GM18861 (cell line): ENCODE results near the gene JAKMIP1.

Source experiments
- ATAC-seq: cut with Tn5 transposase; IDR thresholded peaks from one replicate; pipeline ENCODE4 v1.9.1; 2021; ENCODE audit not compliant: unreplicated experiment

JAKMIP1 gene

DNA sequence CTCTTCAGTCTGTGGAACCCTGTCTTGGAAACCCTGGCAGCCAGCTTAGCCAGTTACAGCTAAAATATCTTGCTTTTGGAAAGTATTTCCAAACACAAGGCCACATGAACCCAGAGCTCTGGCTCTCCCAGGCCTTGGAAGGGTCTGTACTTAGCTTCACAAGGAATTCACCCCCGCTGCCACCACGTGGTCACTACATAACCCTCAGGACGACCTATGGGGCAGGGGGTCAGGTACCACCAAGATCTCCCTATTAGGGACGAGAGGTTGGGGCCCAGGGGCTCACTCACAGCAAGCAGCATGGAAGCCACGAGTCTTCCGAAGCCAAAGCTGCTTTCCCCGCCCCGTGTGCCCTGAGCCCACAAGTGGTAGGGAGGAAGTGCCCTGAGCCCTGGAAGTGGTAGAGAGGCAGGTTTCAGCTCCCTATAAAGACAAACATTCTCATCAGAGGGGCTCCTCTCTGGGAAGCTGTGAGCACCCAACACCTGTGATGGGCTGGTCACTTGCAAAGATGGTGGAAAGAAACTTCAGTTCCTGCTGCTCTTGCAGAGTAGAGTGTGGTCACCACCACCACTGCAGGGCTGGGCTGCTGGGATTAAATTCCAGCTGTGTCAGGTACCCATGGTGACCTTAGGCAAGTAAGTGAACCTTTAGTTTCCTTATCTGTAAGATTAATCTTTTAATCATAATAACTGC lies 4.7 kb upstream of the JAKMIP1 start:
- ATAC-seq = no peak

DNA sequence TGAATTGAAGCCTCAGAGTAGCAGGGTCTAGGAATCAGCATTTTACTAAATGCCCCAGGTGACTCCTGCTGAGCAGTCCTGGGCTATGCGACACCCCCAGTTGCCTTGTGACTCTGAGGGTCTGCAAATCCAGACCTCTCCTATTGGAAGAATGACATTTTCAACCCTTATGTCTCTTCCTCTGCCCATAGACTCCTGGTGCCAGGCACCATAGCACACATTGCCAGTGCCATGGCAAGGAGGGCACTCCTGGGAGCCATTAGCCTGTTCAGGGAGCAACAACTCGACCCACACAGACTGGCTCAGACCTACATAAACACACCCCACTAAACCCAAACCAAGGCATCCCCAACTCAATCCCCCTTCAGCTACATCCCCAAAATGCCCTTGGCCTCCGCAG lies 3.7 kb upstream of the JAKMIP1 start:
- no peak for ATAC-seq

DNA sequence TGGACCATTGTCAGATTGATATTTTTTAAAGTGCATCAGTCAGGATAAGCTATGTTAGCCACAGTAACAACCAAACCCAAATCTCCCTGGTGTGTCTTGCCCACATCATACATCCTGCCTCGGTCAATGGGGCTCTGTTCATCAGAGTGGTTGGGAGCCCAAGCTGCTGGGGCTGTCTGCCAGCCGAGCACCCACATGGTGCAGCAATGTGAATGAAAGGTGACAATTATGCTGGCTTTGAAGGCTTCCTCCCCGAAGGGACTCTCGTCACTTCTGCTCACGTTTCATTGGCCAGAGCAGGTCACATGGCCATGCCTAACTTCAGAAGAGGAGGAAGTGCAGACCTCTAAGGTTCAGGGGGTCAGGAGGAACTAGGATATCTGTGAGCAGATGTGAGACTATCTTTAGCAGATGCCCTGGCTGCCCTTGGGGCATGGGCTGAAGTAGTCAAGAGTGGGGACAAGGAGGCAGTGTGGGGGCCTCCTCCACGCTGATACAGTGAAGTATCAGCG lies 1.3 kb upstream of the JAKMIP1 start:
- no peak for ATAC-seq

DNA sequence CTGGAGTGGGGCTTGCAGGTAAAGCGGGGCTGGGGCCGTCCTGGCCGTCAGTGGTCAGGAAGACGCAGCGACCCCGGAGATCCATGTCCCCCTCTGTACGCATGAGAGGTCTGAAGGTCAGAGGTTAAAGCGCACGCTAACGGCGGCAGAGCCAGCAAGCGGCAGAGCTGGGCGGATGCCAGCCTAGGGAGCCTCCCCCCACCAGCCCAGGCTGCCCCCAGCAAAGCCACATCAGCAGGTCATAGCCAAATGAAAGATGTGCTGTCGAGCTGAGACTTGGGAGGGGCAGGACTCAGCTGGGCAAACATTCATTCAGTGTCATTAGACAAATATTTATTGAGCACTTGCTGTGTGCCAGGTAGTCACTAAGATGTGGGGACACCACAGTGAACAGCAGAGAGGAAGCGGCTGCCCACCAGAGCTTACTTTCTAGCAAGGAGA lies 593 bp upstream of the JAKMIP1 start:
- no peak for ATAC-seq

DNA sequence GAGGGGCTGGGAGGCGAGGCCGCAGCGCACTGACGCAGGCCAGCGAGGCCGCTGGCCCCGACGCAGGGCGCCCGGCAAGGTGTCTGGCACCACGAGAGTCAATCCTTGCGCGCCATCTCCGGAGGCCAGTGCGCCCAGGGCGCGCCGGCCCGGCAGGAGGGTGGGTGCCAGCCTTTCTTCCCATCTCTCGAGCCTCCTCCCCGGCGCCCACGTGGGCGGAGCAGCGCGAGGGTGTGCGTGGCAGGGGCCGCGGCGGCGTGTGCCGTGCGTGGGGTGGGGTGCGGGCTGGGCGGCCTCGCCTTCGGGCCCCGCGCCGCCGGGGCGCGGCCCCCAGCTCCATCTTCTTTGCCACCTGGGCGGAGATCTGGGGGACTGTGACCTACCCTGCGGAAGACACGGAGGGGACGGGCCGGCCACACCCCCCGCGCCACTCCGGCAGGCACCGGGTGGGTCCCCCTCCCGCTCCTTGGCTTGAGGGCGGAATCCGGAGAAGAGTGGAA lies 877 bp downstream of the JAKMIP1 start:
- no peak for ATAC-seq

DNA sequence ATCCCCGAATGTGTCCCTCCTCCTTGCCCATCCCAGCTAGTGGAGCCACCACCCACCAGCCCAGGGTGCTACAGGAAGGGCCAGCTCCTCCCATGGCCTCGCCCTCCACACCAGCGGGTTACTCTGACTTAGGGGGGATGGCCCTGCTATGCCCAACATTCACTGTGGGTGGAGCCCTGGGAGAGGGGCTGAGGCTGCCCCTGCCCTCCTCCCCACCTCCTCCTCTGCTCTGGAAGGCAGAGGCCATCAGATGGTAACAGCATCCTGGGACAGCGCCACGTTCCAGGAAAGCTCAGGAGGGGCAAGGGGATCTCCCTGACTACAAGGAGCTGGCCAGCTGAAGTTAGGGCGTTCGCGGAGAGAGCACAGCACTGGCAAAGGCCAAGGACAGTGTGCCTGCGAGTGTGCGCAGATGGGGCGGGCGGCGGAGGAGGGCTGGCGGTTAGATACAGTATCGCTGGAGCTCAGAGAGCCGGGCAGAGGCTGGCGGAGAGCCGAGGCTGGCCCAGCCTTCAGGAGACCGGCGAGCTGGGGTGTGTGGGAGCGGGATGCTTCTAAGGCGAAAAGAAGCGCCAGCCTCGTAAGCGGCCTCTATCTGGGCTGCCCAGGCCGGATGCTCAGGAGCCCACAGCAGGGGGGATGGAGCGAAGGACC lies 1.5 kb downstream of the JAKMIP1 start:
- no peak for ATAC-seq

DNA sequence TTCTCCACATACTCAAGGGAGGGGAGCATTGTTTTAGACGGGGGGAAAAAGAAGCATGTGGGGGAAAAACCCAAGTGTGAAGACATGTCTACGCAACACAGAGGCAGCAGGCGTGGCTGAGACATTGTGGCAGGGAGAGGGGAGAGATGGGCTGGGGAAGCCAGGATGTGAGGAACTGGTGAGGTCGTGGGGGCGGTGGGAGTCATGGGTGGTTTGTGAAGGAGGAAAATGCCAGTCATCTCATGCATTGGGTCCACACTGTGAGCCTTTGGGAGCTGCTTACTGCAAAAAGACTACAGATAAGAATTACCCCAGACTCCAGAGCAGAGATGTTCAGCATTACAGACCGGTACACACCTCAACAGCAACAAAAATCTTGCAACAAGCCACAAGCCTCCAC lies 2.1 kb downstream of the JAKMIP1 start:
- ATAC-seq = no peak

DNA sequence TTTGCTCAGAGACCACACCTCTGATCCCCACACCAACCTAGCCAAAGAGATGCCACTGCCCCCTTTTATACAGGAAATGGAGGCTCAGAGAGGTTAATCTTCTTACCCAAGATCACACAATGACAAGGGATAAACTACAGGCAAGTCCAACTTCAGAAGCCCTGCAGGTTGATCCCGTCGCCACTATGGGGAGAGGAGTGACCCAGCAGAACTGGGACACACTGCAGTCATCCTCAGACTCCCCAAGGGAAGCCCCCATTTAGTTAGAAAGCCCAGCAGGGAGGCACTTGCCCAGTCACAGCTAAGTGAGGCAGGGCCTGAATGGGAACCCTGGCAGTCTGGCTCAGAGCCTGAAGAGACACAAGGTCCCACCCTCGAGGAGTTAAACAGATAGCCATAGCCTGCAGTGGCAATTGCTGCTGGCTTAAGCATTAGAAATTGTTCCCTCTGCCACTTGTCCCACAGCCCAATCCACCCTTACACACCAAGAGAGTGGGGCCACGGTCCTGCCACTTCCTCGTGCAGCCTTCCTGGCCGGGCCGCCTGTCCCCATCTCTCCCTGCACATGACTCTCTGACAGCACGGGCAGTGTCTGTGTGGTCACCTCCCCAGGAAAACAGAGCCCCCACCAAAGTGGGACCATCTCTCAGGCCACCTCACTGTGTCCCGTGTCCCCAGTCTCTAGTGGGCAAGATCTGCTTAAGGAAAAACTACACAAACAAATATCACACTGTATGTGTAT lies 2.7 kb downstream of the JAKMIP1 start:
- ATAC-seq = no peak

DNA sequence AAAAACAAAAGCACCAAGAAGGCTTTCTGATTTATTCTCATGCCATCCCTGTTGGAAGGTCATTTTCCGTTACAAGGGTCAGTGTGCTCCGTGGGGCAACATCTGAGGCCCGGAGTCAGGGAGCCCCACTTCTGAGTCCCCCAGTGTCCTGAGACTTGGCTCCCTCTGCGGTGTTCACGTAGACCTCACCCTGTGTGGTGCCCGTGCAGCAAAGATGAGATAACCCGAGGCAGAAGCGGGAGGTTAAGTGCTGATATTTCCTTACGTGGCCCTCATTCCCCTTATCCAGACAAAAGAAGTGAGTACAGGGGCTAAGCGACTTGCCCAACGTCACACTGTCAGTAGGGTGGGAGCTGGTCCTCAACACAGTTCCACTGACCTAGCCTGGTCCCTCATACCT lies 3.5 kb downstream of the JAKMIP1 start:
- no peak for ATAC-seq

DNA sequence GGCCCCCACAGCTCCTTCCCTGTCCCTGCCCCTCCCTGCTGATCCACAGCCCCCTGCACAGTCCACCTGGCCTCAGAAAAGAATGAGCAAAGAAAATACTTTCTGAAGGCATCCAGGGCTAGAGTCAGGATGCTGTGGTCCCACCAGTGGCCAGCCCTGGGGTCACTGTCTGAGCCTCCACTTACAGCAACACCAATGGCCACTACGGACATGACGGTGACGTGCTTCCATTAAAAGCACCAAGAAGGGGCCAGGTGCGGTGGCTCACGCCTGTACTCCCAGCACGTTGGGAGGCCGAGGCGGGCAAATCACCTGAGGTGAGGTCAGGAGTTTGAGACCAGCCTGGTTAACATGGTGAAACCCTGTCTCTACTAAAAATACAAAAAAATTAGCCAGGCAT lies 4.0 kb downstream of the JAKMIP1 start:
- no peak for ATAC-seq

DNA sequence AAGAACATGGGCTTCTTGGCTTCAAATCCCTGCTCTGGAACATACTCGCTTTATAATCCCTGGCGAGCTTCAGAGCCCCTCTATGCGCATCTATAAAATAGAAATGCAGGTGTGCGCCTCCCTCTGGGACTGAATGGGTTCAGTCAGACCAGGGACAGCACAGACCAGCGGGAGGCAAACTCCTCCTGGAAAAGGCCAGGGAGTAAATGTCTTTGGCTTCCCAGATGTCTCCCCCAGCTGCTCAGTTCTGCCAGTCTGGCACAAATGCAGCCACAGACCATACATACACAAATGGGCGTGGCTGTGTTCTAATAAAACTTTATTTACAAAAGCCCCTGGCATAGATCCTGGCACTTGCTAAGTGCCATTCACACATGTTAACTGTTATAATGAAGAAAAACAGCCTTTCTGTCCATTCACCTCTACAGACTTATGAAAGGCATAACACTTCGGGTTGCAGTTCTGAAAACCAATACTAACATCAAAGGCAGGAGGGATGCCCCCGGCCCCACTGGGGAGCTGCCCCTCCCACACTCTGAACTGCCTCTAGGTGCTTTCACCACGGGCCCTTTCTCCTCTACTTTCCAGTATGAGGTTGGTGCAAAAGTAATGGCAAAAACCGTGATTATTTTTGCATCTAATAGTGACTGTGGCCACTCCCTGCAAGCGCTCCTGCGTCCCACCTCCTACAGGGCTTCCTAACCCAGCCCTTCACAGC lies 4.6 kb downstream of the JAKMIP1 start:
- ATAC-seq = no peak

DNA sequence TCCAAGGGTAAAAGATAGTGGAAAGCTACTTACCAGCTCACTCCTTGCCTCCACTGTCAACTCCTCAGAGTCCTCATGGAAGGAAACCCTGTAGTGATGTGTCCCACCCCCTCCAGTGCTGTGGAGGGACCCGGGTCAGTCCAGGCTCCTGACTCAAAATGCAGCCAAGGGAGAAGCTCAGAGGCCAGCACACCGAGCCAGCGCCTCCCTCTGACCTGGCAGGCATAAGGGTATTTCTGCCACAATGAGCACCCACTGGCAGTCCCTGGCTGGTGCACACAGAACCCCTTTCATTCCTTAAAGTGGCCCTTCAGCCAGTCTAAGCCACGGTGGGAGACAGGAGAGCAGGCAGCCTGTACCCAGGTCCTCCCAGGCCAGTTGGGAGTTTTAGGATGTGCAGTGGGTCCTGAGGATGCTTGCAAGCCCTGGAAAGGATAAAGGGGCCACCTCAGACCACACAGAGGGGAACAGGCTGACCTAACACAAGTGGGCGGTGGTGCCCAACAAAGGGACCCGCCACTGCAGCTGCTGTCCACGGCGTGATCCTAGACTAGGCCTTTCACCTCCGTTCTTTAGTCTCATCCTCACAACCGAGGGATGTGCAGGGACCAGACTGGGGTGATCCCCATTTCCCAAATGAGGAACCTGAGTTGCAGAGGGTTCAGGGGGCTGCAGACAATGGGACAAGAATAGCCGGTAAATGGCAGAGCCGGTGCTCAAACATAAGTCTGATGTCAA lies 5.7 kb downstream of the JAKMIP1 start:
- ATAC-seq = no peak

DNA sequence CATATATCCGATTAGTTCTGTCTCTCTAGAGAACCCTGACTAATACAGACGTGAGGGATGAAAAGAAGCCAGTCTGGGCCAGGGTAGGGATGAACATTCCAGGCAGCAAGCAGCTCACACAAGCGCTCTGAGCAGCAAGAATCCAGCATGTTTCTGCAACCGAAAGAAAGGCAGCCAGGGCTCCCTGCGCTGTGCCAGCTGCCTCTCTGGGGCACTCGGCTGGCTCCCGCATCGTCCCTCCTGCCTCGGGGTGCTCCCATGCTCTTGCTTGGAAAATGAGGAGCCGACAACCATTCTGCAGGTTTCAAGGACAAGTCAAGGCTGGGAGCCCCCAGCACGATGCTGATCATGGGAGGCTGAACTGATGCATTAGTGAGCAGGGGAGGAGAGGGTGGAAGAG lies 7.0 kb downstream of the JAKMIP1 start:
- no peak for ATAC-seq

DNA sequence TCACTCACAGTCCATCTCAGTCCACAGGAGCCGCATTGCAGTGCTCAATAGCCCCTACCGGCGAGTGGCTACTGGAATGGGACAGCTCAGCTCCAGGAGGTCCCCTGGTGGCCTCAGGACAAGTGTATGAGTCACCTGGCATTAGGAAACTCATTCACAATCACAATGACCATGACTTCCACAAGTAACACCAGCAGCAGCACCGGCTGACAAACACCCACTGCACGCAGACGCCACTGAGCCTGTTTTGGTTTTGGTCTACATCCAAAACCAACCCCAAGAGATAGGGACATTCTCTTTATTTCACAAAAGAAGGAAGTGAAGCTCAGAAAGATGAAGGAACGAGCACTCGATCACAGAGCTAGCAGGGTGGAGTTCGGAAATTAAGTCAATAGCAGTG lies 8.1 kb downstream of the JAKMIP1 start:
- no peak for ATAC-seq

DNA sequence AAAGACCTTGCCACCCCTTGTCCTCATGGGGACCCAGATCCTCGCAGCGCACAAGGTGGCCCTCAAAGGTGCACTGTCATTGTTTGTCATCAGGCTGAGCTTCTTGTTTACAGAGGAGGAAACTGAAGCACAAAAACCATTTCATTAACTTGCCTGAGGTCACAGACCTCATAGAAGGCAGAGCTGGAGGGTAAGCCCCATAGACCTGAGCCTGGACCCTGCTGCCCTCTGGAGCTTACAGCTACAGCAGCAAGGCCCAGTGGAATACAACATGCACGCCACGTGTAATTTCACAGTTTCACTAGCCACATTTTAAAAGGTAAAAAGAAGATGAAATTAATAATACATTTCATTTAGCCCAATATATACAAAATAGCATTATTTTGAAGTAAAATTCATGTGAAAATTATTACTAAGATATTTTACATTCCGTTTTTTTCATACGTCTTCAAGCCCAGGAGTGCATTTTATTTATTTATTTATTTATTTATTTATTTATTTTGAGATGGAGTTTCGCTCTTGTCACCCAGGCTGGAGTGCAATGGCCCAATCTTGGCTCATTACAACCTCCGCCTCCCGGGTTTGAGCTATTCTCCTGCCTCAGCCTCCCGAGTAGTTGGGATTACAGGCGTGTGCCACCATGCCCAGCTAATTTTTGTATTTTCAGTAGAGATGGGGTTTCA lies 8.8 kb downstream of the JAKMIP1 start:
- ATAC-seq = no peak

DNA sequence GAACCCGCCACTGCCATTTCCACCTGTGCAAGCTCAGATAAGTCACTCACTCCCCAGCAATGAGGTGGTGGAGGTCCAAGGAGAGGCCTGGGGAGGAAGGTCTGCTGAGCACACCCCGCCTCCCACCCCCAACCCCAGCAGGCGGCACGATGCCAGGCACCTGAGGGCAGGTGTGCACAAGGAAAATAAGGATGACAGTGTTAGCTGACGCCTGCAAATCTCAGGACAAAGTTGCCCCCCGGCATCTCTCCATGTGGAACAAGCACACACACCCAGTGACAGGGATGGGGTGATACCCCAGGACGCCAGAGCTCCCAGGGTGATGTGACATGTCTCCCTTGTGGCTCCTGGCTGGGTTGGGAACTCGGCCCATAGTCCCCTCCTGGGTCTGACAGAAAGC lies 9.9 kb downstream of the JAKMIP1 start:
- ATAC-seq = no peak

DNA sequence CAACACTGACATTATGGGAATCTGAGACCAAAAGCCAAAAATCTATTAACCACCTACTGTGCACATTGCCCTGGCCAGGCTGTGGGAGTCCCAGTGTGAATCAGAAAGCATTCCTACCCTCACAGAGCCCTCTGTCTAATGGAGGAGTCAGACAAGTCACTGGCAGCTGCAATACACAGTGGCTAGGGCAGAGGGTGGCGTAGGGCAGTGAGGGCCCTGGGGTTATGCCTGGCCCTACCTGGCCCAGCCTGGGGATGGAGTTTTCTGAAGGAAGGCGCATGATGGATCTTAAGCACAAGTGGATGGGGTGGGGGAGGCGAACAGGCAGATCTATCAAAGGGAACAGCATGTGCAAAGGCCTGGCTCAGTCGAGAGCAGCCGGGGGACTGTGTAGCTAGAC lies 10.8 kb downstream of the JAKMIP1 start:
- ATAC-seq = no peak

DNA sequence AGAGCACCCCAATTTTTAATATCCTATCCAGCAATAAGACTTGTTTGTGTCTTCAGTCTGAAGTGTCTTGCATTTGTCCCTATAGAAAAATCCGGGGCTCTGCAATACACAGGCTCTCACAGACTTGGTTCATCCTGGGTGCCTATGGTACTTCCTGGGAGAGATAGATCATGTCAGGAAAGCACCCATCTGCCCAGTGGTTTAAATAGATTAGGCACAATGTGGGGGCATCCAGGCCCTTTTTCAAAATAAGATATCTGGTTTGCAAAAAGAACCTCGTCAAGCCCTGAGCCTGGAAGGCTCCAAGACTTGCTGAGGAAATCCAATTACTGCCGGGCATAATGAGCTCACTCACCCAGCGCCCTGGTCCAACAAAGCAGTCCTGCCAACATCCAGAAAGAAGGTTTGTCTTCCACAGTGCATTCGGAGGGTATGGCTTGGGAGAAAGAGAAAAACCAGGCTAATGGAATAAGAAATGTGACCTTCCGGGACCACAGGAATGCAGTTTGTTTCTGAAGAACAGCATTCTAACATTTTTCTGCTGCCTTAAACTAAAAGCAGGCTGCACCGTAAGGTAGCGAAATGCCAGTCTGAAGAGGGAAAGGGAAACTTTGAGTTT lies 11.6 kb downstream of the JAKMIP1 start:
- ATAC-seq = no peak

DNA sequence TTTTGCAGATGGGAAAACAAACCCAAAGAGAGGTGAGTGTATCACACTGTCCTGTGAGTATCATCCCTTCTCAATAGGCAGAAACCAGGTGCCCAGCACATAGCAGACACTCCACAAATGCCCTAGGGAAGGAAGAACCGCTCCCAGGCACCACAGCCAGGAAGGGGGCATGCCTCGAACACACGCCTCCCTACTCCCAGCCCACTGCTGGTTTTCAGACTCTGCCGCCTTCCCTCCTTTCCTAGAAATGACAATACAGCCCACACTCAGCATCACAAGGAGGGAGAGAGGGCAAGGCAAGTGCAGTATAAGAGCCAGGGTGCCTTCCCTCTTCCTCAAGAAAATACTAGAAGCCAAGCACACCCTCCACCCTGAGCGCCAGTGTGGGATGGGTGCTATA lies 16.2 kb downstream of the JAKMIP1 start:
- ATAC-seq = no peak
